ENCODE results near the gene GAB1. TPM values are rescaled to one million over a fixed set of nuclear protein-coding genes. Genes with fewer than 3 reads are reported as not detected.

The GAB1 gene
- total RNA-seq, 2 donors from 2014 or later, result 65.4 to 81.7 TPM

GRCh38 chr4:143502231-143502630, 165.6 kb downstream of the GAB1 start:
- Histone ChIP-seq H3K9me3 (no peaks in the 10 kb centered on the region), H3K4me3 (no peak overlapping the region), H3K36me3 (no peaks in the 10 kb centered on the region), H3K27ac (no peak overlapping the region), H3K27me3 (no peaks in the 10 kb centered on the region), H3K4me1 (no peaks in the 10 kb centered on the region)
- no peak for TF ChIP-seq CTCF (IDR thresholded peaks at IDR 0.05)
- no peak for DNase-seq (ENCODE audit: low spot score)

- no peak for DNase-seq (ENCODE audit: low spot score)
- H3K4me1 ChIP-seq, result no peaks in the 10 kb centered on the region
- no peaks in the 10 kb centered on the region for H3K27me3 ChIP-seq
- no peak overlapping the region for H3K4me3 ChIP-seq
- no peak overlapping the region for H3K27ac ChIP-seq
- H3K9me3 ChIP-seq, result peaks cover 0 to 6% of the 10 kb centered on the region in 2 donors
- no peak for TF ChIP-seq CTCF (IDR thresholded peaks at IDR 0.05)
- H3K36me3 ChIP-seq, result no peaks in the 10 kb centered on the region
Measured at GRCh38 chr4:143506031-143506430, 169.4 kb downstream of the GAB1 start.

- Histone ChIP-seq H3K27ac (no peak overlapping the region), H3K9me3 (peaks cover 0 to 6% of the 10 kb centered on the region in 2 donors), H3K36me3 (no peaks in the 10 kb centered on the region), H3K27me3 (no peaks in the 10 kb centered on the region), H3K4me3 (no peak overlapping the region), H3K4me1 (peaks cover 0 to 21% of the 10 kb centered on the region in 2 donors)
- no peak for TF ChIP-seq CTCF (IDR thresholded peaks at IDR 0.05)
- no peak for DNase-seq (ENCODE audit: low spot score)
Measured at GRCh38 chr4:143511906-143512305, 175.2 kb downstream of the GAB1 start.

- no peak for TF ChIP-seq CTCF (IDR thresholded peaks at IDR 0.05)
Measured at GRCh38 chr4:143512978-143513313, 176.3 kb downstream of the GAB1 start.

GRCh38 chr4:143513314-143514168, 176.9 kb downstream of the GAB1 start, which contains the start of gene SMARCA5:
Gene SMARCA5, plus strand, starts transcription at chr4:143513702. Its CDS starts 223 bp downstream, at chr4:143513925.
- H3K4me1 ChIP-seq, result peaks cover 0 to 36% of the 10 kb centered on the region in 2 donors
- peak within 1 kb of the TSS; percentile 92 to 96 for H3K27ac ChIP-seq
- TF ChIP-seq CTCF (IDR thresholded peaks at IDR 0.05), result no peak

More at GRCh38 chr4:143512978-143513313, 176.3 kb downstream of the GAB1 start:
- Histone ChIP-seq H3K9me3 (peaks cover 0 to 6% of the 10 kb centered on the region in 2 donors), H3K36me3 (peaks cover 8% of the 10 kb centered on the region), H3K4me1 (peaks cover 0 to 30% of the 10 kb centered on the region in 2 donors), H3K27me3 (no peaks in the 10 kb centered on the region), H3K27ac (peak overlapping the region; percentile 92 to 96), H3K4me3 (peak overlapping the region; percentile 80 to 83)
- no peak for DNase-seq (ENCODE audit: low spot score)

More at GRCh38 chr4:143513314-143514168, 176.9 kb downstream of the GAB1 start, which contains the start of gene SMARCA5:
- Histone ChIP-seq H3K4me3 (peak within 1 kb of the TSS; percentile 80 to 83), H3K27me3 (no peaks in the 10 kb centered on the region), H3K9me3 (peaks cover 0 to 5% of the 10 kb centered on the region in 2 donors), H3K36me3 (peaks cover 12% of the 10 kb centered on the region)
- DNase-seq (ENCODE audit: low spot score), result peak; percentile 98
